Upper lobe of right lung (tissue), 1 donor: ENCODE results near the gene ESRRG. TPM values are rescaled to one million over a fixed set of nuclear protein-coding genes. Genes with fewer than 3 reads are reported as not detected.

ENCODE experiments used
- ATAC-seq: fragments of 200-7000 bp; cut with Tn5 transposase; one replicate; pipeline ENCODE4 v1.9.1; 2020; ENCODE audit warnings: mild to moderate bottlenecking, moderate library complexity
- DNase-seq: peaks from one replicate; pipeline ENCODE4 v3.0.0-alpha.2; 2020
- H3K27ac ChIP-seq: fragments of 200-600 bp; one replicate; pipeline ENCODE4 v1.8.0; 2022
- H3K27me3 ChIP-seq: fragments of 200-600 bp; one replicate; pipeline ENCODE4 v1.8.0; 2022; ENCODE audit warnings: mild to moderate bottlenecking
- H3K36me3 ChIP-seq: fragments of 200-600 bp; one replicate; pipeline ENCODE4 v1.8.0; 2022
- H3K4me1 ChIP-seq: fragments of 200-600 bp; one replicate; pipeline ENCODE4 v1.8.0; 2022
- H3K4me3 ChIP-seq: fragments of 200-600 bp; one replicate; pipeline ENCODE4 v1.8.0; 2022; ENCODE audit warnings: mild to moderate bottlenecking
- H3K9me3 ChIP-seq: fragments of 200-600 bp; one replicate; pipeline ENCODE4 v1.8.0; 2022
- intact Hi-C: fragments of 100-400 bp; cut with DNase I; formaldehyde crosslinking; loops from one replicate; pipeline ENCODE4 v1.11.0; 2022
- total RNA-seq: library from RNA; stranded (reverse); fragmentation: NEBNext Ultra II Directional; extraction: Animal tissue kit (Norgen Biotek cat#: 25700); gene quantifications from one replicate; pipeline ENCODE4 v1.2.1, GENCODE V29; 2021
- TF ChIP-seq, protein P1 (sequence below): fragments of 200-600 bp; IDR thresholded peaks from one replicate; pipeline ENCODE4 v1.8.0; 2022; ENCODE audit warnings: antibody characterized with exemption
- donor health status: DM: no; HTN: yes; CAD: no; lungs with severe emphysema.

The ESRRG gene
- total RNA-seq, 1 donor from 2014 or later = 0.29 TPM

DNA sequence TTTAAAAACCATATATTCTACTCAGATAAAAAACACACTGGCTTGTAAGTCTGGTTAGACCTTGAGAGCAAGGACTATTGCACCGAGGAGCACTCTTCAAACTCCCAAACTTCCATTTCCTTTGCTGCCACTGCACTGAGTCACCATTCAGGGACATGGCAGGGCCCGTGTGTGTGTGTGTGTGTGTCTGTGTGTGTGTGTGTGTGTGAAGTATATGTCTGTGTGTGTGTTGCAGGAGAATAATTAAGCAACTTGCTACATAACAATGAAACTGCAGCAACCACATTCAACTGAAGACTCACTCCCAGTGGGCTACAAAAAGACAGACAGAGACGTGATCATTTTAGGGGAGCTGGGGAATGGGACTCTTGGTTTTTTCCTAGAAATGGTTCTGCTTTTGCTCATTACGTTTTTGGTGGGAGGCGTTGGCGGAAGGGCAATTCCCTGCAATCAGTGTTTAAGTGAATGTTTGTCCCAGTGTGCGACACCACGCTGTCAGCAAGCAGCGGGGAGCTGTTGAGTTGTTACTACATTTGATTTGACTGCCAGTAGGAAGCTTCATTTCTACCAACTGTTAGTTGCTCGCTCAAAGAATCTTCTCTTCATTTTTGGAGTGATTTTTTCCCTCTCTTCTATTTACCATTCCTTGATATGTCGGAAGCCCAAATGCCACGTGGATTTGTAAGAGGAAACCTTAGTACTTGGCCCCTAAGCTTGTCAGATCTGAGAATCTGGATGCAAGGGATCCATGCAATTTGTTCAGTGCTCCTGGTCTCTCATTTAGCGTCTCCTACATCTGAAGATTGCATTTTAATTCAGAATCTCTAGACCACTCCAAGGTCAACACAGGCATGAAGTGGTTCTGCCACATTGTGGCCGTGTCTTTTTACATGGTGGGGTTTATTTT lies 36.1 kb downstream of the ESRRG start:
- H3K27ac ChIP-seq = no peak overlapping the region
- intact Hi-C loops = no loop called here
- no peaks in the 10 kb centered on the region for H3K27me3 ChIP-seq
- H3K4me1 ChIP-seq = no peaks in the 10 kb centered on the region
- H3K36me3 ChIP-seq = no peaks in the 10 kb centered on the region
- no peak overlapping the region for H3K4me3 ChIP-seq
- no peak for ATAC-seq
- no peak for DNase-seq
- TF ChIP-seq, protein P1, sequence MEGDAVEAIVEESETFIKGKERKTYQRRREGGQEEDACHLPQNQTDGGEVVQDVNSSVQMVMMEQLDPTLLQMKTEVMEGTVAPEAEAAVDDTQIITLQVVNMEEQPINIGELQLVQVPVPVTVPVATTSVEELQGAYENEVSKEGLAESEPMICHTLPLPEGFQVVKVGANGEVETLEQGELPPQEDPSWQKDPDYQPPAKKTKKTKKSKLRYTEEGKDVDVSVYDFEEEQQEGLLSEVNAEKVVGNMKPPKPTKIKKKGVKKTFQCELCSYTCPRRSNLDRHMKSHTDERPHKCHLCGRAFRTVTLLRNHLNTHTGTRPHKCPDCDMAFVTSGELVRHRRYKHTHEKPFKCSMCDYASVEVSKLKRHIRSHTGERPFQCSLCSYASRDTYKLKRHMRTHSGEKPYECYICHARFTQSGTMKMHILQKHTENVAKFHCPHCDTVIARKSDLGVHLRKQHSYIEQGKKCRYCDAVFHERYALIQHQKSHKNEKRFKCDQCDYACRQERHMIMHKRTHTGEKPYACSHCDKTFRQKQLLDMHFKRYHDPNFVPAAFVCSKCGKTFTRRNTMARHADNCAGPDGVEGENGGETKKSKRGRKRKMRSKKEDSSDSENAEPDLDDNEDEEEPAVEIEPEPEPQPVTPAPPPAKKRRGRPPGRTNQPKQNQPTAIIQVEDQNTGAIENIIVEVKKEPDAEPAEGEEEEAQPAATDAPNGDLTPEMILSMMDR = no peak
- H3K9me3 ChIP-seq = no peaks in the 10 kb centered on the region

DNA sequence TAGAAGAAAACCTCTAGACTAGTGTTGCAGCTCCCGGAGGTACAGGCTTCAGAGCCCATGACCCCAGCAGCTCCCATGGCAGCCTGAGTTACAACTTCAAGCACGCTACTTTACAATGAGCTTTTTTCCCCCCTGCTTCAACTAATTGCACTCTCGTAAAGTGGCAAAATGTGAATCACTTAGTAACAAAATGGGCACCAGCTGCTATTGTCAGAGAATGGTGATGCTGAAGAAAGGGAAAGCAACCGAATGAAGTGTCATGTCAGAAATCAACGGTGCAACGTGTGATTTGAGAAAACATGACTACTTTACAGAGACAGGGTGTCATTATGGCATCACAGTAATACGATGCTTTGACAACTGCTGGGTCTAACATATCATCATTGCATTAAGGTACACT lies 40.5 kb downstream of the ESRRG start:
- Histone ChIP-seq H3K27me3 (no peaks in the 10 kb centered on the region), H3K4me1 (no peaks in the 10 kb centered on the region), H3K27ac (no peak overlapping the region), H3K4me3 (no peak overlapping the region), H3K9me3 (no peaks in the 10 kb centered on the region), H3K36me3 (no peaks in the 10 kb centered on the region)
- TF ChIP-seq, protein P1 = no peak
- no peak for DNase-seq
- no peak for ATAC-seq
- intact Hi-C loops = no loop called here

DNA sequence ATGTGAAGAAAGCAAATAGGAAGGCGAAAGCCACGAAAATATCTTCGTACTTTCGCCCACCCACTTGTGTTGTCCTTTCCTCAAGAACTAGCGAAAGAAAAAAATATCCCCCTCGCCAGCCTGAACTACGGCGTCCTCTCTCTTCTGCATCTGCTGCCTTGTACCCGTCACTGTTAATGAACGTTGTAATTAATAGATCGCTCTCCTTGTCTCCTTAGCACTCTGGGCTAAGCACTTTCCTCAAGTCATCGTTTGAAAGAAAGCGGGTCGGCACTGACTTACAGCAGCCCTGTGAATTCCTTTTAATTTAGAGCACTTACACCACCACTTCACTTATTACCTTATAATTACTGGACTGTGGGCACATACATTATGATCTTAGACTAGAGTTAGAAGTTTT lies 44.1 kb downstream of the ESRRG start:
- no peak for DNase-seq
- TF ChIP-seq, protein P1 = no peak
- no peak overlapping the region for H3K27ac ChIP-seq
- H3K4me3 ChIP-seq = no peak overlapping the region
- no peak for ATAC-seq
- intact Hi-C loops = no loop called here
- H3K36me3 ChIP-seq = no peaks in the 10 kb centered on the region
- no peaks in the 10 kb centered on the region for H3K9me3 ChIP-seq
- H3K27me3 ChIP-seq = no peaks in the 10 kb centered on the region
- H3K4me1 ChIP-seq = no peaks in the 10 kb centered on the region

DNA sequence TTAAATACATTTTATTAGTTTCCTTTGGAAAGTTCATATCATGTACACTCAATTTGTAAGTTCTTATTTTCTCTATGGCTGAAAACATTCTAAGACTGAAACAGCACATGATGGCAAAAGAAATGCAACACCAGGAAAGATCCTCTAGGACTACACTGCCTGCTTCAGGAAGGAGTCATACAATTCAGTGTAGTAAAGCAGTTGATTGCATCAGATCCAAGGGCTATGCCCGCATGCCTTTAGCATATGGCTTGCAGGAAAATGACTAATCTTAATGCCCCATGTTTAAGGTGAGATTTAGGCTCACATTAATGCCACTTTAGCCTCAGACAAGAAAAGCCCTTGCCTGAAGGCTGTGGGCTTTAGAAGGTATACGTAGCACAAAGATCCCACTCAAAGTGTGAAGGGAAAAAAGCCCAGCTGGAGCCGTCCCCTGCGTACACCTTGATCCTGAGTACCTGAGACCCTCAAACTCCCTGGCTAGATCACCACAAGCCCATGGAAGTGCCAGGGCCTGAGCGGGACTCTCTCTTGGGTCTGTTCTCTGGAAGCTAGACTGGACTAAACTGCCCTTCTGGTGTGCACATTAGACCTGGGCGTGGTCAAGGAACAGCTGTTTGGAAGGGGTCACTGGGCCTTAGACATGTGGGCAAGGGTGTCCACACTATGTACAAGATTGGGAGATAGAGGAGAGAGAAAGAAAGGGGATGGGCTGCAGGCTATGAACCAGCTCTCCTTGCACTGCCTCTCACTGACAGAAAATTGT lies 52.9 kb downstream of the ESRRG start:
- Histone ChIP-seq H3K4me3 (no peak overlapping the region), H3K9me3 (no peaks in the 10 kb centered on the region), H3K27me3 (no peaks in the 10 kb centered on the region), H3K36me3 (no peaks in the 10 kb centered on the region), H3K27ac (no peak overlapping the region), H3K4me1 (no peaks in the 10 kb centered on the region)
- intact Hi-C loops = no loop called here
- ATAC-seq (no peak), DNase-seq (no peak)
- TF ChIP-seq, protein P1 = no peak

DNA sequence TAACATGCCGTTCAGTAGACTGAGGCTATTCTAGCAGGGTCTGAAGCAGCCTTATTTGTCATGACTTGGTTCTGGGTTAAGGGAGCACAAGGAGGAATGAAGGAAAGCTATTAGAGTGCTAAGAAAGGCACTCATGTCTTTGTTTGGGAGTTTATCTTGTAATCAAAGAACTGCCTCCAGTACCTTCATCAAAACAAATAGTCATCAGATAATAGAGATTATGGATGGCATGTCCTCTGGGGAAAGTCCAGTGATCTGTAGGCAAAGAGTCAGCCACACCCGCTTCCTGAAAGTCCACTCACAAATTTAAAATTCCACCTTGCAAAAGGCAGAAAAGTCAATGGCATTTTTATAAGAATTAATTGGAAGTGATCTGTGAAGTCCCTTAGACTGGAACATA lies 56.8 kb downstream of the ESRRG start:
- ATAC-seq = no peak
- H3K4me1 ChIP-seq = no peaks in the 10 kb centered on the region
- DNase-seq = no peak
- TF ChIP-seq, protein P1 = no peak
- intact Hi-C loops = no loop called here
- no peaks in the 10 kb centered on the region for H3K9me3 ChIP-seq
- H3K27ac ChIP-seq = no peak overlapping the region
- no peak overlapping the region for H3K4me3 ChIP-seq
- H3K36me3 ChIP-seq = no peaks in the 10 kb centered on the region
- H3K27me3 ChIP-seq = no peaks in the 10 kb centered on the region
